Uterus (tissue), 4 donors: ENCODE data around the gene RAB3C. TPM values are rescaled to one million over a fixed set of nuclear protein-coding genes. Genes with fewer than 3 reads are reported as not detected.

ENCODE experiments used
- DNase-seq, 2 donors: peaks; one replicate each; pipeline ENCODE4 v3.0.0-alpha.2; 2019 to 2020
- H3K27ac ChIP-seq, 2 donors: fragments of 200-600 bp; sonication (generic); 1 replicate in 1 of 2; 2 replicates in 1 of 2; pipeline ENCODE4 v1.5.1; 2016 to 2018
- H3K27me3 ChIP-seq, 2 donors: fragments of 200-600 bp; sonication (generic); one replicate each; pipeline ENCODE4 v1.5.1; 2018 to 2019; ENCODE audit warnings: control low read depth in 1 of 2
- H3K36me3 ChIP-seq, 2 donors: fragments of 200-600 bp; sonication (generic); one replicate each; pipeline ENCODE4 v1.5.1; 2019; ENCODE audit warnings: control low read depth in 1 of 2
- H3K4me1 ChIP-seq, 2 donors: fragments of 200-600 bp; sonication (generic); one replicate each; pipeline ENCODE4 v1.5.1; 2018 to 2019; ENCODE audit warnings: control low read depth in 1 of 2
- H3K4me3 ChIP-seq, 2 donors: fragments of 200-600 bp; sonication (generic); 1 replicate in 1 of 2; 2 replicates in 1 of 2; pipeline ENCODE4 v1.5.1; 2018 to 2019; ENCODE audit warnings: mild to moderate bottlenecking in 1 of 2
- H3K9me3 ChIP-seq, 2 donors: fragments of 200-600 bp; sonication (generic); one replicate each; pipeline ENCODE4 v1.5.1; 2019; ENCODE audit warnings: control low read depth in 1 of 2
- POLR2A ChIP-seq, 2 donors: fragments of 450-650 bp; IDR thresholded peaks; one replicate each; pipeline ENCODE4 v1.6.1; 2016; ENCODE audit warnings: antibody characterized with exemption in 2 of 2, mild to moderate bottlenecking in 1 of 2, moderate library complexity in 1 of 2
- intact Hi-C: fragments of 100-400 bp; cut with DNase I; formaldehyde crosslinking; loops from one replicate; pipeline ENCODE4 v1.15.1; 2023; ENCODE audit warnings: low total_unique reads
- total RNA-seq, 4 donors: library from RNA; depleted of rRNA in 3 of 4; stranded (reverse); fragments of >200 nt in 3 of 4; gene quantifications; one replicate each; pipeline versions ENCODE4 v1.1.0 to v1.2.4, GENCODE V29; 2014 to 2023
- TF ChIP-seq, protein P1 (sequence below), 4 experiments: fragments of 200-600 bp in 2 of 4; fragments of 450-650 bp in 2 of 4; sonication (generic) in 2 of 4; IDR thresholded peaks; one replicate each; pipeline ENCODE4 v1.5.1; 2016 to 2019; ENCODE audit warnings: antibody characterized with exemption in 4 of 4, mild to moderate bottlenecking in 2 of 4, moderate library complexity in 1 of 4
- donor health status: DM: yes; HTN: yes; CAD: no.

RAB3C gene
- total RNA-seq, 4 donors from 2014 or later = 0.59 to 2.1 (median 0.83) TPM; not detected in 1

DNA sequence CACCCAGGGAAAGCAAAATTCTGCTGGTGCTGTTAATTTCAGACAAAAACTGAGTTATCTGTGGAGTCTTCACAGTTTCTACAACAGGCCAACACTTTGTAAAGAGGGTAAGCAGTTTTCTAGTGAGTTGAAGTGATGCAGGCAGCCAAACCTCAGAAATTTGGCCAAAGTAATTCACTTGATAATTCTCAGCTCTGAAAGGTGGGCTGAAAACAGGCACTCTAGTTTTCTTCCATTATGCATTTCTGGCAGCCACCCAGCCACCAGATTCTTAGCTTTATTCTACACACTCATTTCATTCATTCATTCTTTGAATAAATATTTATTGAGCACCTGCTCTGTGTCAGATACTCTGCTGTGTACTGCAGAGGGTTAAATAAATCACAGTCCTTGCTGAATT lies 184.2 kb downstream of the RAB3C start:
- intact Hi-C loops = no loop called here
- Histone ChIP-seq H3K27me3 (no peaks in the 10 kb centered on the region), H3K4me1 (no peaks in the 10 kb centered on the region), H3K4me3 (no peak overlapping the region), H3K36me3 (no peaks in the 10 kb centered on the region), H3K27ac (no peak overlapping the region), H3K9me3 (no peaks in the 10 kb centered on the region)
- DNase-seq = no peak
- TF ChIP-seq, protein P1, sequence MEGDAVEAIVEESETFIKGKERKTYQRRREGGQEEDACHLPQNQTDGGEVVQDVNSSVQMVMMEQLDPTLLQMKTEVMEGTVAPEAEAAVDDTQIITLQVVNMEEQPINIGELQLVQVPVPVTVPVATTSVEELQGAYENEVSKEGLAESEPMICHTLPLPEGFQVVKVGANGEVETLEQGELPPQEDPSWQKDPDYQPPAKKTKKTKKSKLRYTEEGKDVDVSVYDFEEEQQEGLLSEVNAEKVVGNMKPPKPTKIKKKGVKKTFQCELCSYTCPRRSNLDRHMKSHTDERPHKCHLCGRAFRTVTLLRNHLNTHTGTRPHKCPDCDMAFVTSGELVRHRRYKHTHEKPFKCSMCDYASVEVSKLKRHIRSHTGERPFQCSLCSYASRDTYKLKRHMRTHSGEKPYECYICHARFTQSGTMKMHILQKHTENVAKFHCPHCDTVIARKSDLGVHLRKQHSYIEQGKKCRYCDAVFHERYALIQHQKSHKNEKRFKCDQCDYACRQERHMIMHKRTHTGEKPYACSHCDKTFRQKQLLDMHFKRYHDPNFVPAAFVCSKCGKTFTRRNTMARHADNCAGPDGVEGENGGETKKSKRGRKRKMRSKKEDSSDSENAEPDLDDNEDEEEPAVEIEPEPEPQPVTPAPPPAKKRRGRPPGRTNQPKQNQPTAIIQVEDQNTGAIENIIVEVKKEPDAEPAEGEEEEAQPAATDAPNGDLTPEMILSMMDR (IDR thresholded peaks at IDR 0.05) = no peak
- TF ChIP-seq POLR2A (IDR thresholded peaks at IDR 0.05) = no peak

DNA sequence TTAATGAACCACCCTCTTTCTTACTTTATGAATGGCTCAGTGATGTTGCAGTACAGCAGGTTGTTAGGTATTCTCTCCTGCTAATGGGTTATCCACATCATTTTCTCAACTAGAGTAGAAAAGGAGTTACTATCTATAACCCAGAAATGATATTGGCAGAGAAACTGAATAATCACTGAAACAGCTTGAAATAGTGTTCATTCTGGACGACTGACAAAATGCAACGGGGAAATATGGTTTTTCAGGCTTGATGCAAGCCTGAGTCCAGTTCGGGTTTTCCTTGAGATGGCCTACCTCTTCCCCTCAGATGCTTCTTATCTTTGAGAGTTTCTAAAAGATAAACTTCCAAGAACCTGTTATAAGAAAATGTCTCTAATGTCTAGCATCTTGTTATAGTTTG lies 187.3 kb downstream of the RAB3C start:
- H3K36me3 ChIP-seq = no peaks in the 10 kb centered on the region
- no peaks in the 10 kb centered on the region for H3K27me3 ChIP-seq
- no peak overlapping the region for H3K4me3 ChIP-seq
- H3K27ac ChIP-seq = no peak overlapping the region
- DNase-seq = no peak
- no peaks in the 10 kb centered on the region for H3K9me3 ChIP-seq
- intact Hi-C loops = no loop called here
- no peaks in the 10 kb centered on the region for H3K4me1 ChIP-seq
- TF ChIP-seq, protein P1 (IDR thresholded peaks at IDR 0.05) = no peak
- no peak for TF ChIP-seq POLR2A (IDR thresholded peaks at IDR 0.05)

DNA sequence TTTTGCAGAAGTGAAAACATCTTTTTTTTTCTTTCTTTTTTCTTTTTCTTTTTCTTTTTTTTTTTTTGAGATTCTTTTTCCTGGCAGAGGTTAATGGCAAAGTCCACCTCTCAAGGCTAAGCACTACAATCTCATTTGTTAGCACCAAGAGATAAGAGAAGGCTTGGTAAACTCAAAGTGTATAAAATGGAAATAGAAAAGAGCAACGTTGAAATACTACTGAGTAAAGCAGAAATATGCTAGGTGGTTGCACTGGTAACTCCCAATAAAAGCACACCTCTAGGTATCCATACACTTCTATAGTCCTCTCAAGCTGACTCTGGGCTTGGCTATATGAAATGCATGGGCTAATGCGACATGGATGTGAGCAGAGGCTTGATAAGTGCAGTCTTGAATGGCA lies 188.9 kb downstream of the RAB3C start:
- no peak overlapping the region for H3K4me3 ChIP-seq
- intact Hi-C loops = no loop called here
- no peak for TF ChIP-seq POLR2A (IDR thresholded peaks at IDR 0.05)
- TF ChIP-seq, protein P1 (IDR thresholded peaks at IDR 0.05) = no peak
- no peaks in the 10 kb centered on the region for H3K4me1 ChIP-seq
- DNase-seq = no peak
- no peaks in the 10 kb centered on the region for H3K36me3 ChIP-seq
- no peaks in the 10 kb centered on the region for H3K27me3 ChIP-seq
- H3K27ac ChIP-seq = no peak overlapping the region
- H3K9me3 ChIP-seq = no peaks in the 10 kb centered on the region

DNA sequence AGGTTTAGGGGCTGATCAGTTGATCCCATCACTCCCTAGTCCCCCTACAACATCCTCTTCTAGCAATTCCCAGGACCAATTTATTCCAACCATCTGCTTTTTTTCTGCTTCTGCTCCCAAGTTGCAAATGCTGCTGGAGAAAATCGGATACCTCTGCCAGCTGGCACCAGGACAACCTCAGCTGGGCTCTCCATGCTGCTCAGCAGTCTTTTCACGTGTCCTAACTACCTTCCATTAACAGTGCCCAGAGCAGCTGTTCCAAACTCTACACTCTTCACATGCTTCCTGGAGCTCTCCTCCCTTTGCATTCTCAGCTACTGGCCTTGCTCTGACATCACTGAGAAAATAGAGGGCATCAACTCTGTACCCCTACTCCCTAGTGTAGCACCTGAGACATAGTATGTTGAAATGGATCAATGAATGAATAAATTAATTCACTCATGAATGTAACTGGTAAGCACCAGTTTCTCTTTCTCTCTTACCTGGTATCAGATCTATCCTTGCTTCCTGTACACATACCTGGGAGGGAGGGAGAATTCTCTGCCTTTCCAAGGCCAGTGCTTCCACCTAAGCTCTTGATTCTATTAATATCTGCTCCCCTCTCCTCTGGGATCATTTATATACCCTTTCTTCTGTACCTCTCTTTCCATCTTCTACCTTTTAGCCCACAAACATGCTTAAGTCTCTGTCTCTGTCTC lies 191.0 kb downstream of the RAB3C start:
- intact Hi-C loops = no loop called here
- DNase-seq = no peak
- no peaks in the 10 kb centered on the region for H3K27me3 ChIP-seq
- TF ChIP-seq, protein P1 (IDR thresholded peaks at IDR 0.05) = no peak
- no peak for TF ChIP-seq POLR2A (IDR thresholded peaks at IDR 0.05)
- H3K9me3 ChIP-seq = no peaks in the 10 kb centered on the region
- H3K36me3 ChIP-seq = no peaks in the 10 kb centered on the region
- H3K27ac ChIP-seq = no peak overlapping the region
- H3K4me3 ChIP-seq = no peak overlapping the region
- H3K4me1 ChIP-seq = no peaks in the 10 kb centered on the region

DNA sequence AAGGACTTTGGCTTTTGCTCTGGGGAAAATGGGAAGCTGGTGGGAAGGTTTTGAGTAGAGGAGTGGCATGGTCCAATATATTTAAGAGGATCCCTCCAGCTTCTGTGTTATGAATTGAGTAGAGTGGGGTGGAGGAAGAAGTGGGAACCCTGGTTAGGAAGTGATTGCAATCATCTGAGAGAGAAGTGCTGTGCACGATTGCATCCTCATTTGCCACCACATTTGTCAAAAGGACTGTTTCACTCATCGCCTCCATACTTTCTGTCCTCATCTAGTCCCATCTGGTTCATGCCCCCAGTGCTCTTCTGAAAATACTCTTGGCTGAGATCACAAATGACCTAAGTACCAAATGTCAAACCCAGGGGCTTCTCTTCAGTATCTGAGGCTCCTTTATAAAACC lies 192.1 kb downstream of the RAB3C start:
- intact Hi-C loops = no loop called here
- Histone ChIP-seq H3K4me3 (no peak overlapping the region), H3K27me3 (no peaks in the 10 kb centered on the region), H3K9me3 (no peaks in the 10 kb centered on the region), H3K36me3 (no peaks in the 10 kb centered on the region), H3K4me1 (no peaks in the 10 kb centered on the region), H3K27ac (no peak overlapping the region)
- TF ChIP-seq, protein P1 (IDR thresholded peaks at IDR 0.05) = no peak
- TF ChIP-seq POLR2A (IDR thresholded peaks at IDR 0.05) = no peak
- DNase-seq = no peak
